Measurements from ENCODE around the gene PRIM2. TPM values are rescaled to one million over a fixed set of nuclear protein-coding genes. Genes with fewer than 3 reads are reported as not detected.

Gene PRIM2
- total RNA-seq, 1 experiment from 2014 or later: 44.0 TPM

- no peaks in the 10 kb centered on the region for H4K20me1 ChIP-seq (ENCODE audit: insufficient read depth)
- no peak overlapping the region for H3K4me3 ChIP-seq (replicated peaks in 1 of 2; ENCODE audit: low read depth in 1 of 2, low read length in 2 of 2)
- no peak overlapping the region for H3K4me2 ChIP-seq (ENCODE audit: low read length)
- no peak overlapping the region for H2AFZ ChIP-seq (ENCODE audit: low read depth, low read length, poor library complexity, severe bottlenecking)
- ATAC-seq: no peak
- H3K79me2 ChIP-seq (ENCODE audit: insufficient read depth, low read length): no peaks in the 10 kb centered on the region
- no TSS peak for BruUV-seq (replicated peaks)
- peaks cover 0 to 5% of the 10 kb centered on the region in 2 experiments; a peak in 1 of 4 replicates for H3K4me1 ChIP-seq (ENCODE audit: control insufficient read depth in 1 of 2, insufficient read depth in 2 of 2, low read length in 2 of 2)
- intact Hi-C loops (cut with micrococcal nuclease): no loop called here
- CTCF ChIA-PET: no interaction called here
- H3K36me3 ChIP-seq (ENCODE audit: control insufficient read depth in 1 of 2, insufficient read depth in 2 of 2, low read length in 2 of 2): no peaks in the 10 kb centered on the region
- H3K27me3 ChIP-seq (ENCODE audit: insufficient read depth, low read length): no peaks in the 10 kb centered on the region
- no peak for TF ChIP-seq CEBPB (IDR thresholded peaks at IDR 0.05; ENCODE audit: low read depth)
- no peak for TF ChIP-seq REST (IDR thresholded peaks at IDR 0.05; ENCODE audit: low read depth)
- TF ChIP-seq YY1 (IDR thresholded peaks at IDR 0.05; ENCODE audit: extremely low read depth, insufficient replicate concordance, low read depth, low read length): no peak
- TF ChIP-seq SIN3A (IDR thresholded peaks at IDR 0.05; ENCODE audit: low read depth): no peak
- TF ChIP-seq POLR2AphosphoS5 (IDR thresholded peaks at IDR 0.05; ENCODE audit: low read depth, low read length): no peak
- no peak for TF ChIP-seq CBX3 (IDR thresholded peaks at IDR 0.05; ENCODE audit: low read depth)
- no peak for TF ChIP-seq FOSL1 (IDR thresholded peaks at IDR 0.05; ENCODE audit: low read depth)
- TF ChIP-seq ZFX (IDR thresholded peaks at IDR 0.05): no peak
- no peak for TF ChIP-seq ELF1 (IDR thresholded peaks at IDR 0.05; ENCODE audit: borderline replicate concordance, low read depth)
- TF ChIP-seq SRF (IDR thresholded peaks at IDR 0.05; ENCODE audit: low read depth): no peak
- no peak for TF ChIP-seq EGR1 (IDR thresholded peaks at IDR 0.05; ENCODE audit: low read depth)
- no peak for TF ChIP-seq ATF3 (IDR thresholded peaks at IDR 0.05)
- no peak for TF ChIP-seq TCF7L2 (IDR thresholded peaks at IDR 0.05; ENCODE audit: borderline replicate concordance, extremely low read depth, insufficient read depth, insufficient read length)
- no peak for TF ChIP-seq SP1 (IDR thresholded peaks at IDR 0.05; ENCODE audit: low read depth)
- TF ChIP-seq RAD21 (IDR thresholded peaks at IDR 0.05; ENCODE audit: low read depth): no peak
- no peak for TF ChIP-seq ZNF274 (IDR thresholded peaks at IDR 0.05; ENCODE audit: low read depth, low read length)
- TF ChIP-seq JUND (IDR thresholded peaks at IDR 0.05): no peak
- TF ChIP-seq POLR2A (IDR thresholded peaks at IDR 0.05; ENCODE audit: borderline replicate concordance, extremely low read depth, insufficient read depth, insufficient read length): no peak
- H3K27ac ChIP-seq (ENCODE audit: low read depth, low read length): no peak overlapping the region
- no peaks in the 10 kb centered on the region for H3K9me2 ChIP-seq (ENCODE audit: insufficient read depth)
- no peaks in the 10 kb centered on the region for H3K9me3 ChIP-seq (ENCODE audit: control insufficient read depth in 1 of 2, insufficient read depth in 1 of 2, low read depth in 1 of 2, low read length in 2 of 2)
- DNase-seq (ENCODE audit: low read depth, low spot score): no peak
- H3K9ac ChIP-seq (ENCODE audit: low read length): no peak overlapping the region
- RAD21 ChIA-PET (ENCODE audit: low non-redundant PET in 1 of 2, low total read pairs in 2 of 2, uncharacterized antibody in 2 of 2, unreplicated experiment in 2 of 2): no interaction called here
- POLR2A ChIA-PET: no interaction called here
Measured at GRCh38 chr6:57276946-57277345, 40.5 kb upstream of the PRIM2 start.

Data from HCT116 (cell line).